ENCODE data around the gene GATAD2B. TPM values are rescaled to one million over a fixed set of nuclear protein-coding genes. Genes with fewer than 3 reads are reported as not detected.
"Not testable (repeated sequence)": the region's sequence is repeated elsewhere in the genome, so short reads cannot be mapped to it uniquely, and the experiment has no call there.

GATAD2B gene
- total RNA-seq, 2 donors from 2014 or later: 58.7 to 102 TPM

GRCh38 chr1:153775458-153776327 lies 147.1 kb downstream of the GATAD2B start:
- H3K36me3 Mint-ChIP-seq: no peaks in the 10 kb centered on the region
- ATAC-seq (peak; percentile 77 to 85), DNase-seq (ENCODE audit: low spot score in 2 of 2) (peak; percentile 65 to 82)
- H3K27ac Mint-ChIP-seq: peak overlapping the region in 1 of 2 donors; percentile 62
- H3K9me3 Mint-ChIP-seq: no peaks in the 10 kb centered on the region

DNA sequence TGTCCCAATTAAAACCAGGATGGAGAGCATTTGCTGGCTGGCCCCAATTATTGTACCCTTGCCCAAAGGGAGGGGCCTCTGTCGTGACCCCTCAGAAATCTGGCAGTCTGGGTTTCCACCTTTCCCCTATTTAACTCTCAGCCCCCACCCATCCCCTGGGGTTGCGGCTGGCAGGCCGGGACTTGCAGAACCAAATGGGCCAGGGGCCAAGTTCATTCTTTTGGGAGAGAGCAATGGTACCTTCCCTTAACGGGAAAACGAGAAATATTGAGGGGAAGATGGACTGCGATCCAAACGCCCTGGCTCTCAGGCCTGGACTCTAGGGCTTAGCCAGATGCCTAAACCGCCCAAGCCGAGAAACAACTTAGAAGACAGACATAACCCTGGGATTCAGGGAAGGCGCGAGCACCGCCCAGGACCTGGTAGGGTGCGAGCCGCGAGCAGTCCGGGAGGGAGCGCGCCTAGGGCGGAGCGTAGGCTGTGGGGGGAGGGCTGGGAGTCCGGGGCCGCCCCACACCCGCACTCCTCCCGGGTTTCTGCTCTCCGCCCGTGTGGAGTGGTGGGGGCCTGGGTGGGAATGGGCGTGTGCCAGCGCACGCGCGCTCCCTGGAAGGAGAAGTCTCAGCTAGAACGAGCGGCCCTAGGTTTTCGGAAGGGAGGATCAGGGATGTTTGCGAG lies 147.9 kb downstream of the GATAD2B start, which contains the start of gene SLC27A3:
Gene SLC27A3, plus strand, starts transcription at position 628 of the 678 bp plus-strand sequence. CDS start 91 bp downstream, outside the sequence.
- H3K27ac Mint-ChIP-seq: peak within 1 kb of the TSS; percentile 62 to 81
- DNase-seq (ENCODE audit: low spot score in 2 of 2) (no peak), ATAC-seq (peak; percentile 34 to 59)
- H3K9me3 Mint-ChIP-seq: no peaks in the 10 kb centered on the region
- no peaks in the 10 kb centered on the region for H3K36me3 Mint-ChIP-seq

GRCh38 chr1:153774026-153774595 lies 148.7 kb downstream of the GATAD2B start:
- DNase-seq (ENCODE audit: low spot score in 2 of 2): no peak
- Mint-ChIP-seq H3K9me3 (no peaks in the 10 kb centered on the region), H3K36me3 (no peaks in the 10 kb centered on the region), H3K27ac (no peak overlapping the region)
- no peak for ATAC-seq

- ATAC-seq (no peak), DNase-seq (ENCODE audit: low spot score in 2 of 2) (no peak)
- Mint-ChIP-seq H3K27ac (no peak overlapping the region), H3K36me3 (peaks cover 0 to 3% of the 10 kb centered on the region in 2 donors), H3K9me3 (no peaks in the 10 kb centered on the region)
Measured at GRCh38 chr1:153773096-153773921, 149.5 kb downstream of the GATAD2B start.

GRCh38 chr1:153771841-153772593 lies 150.8 kb downstream of the GATAD2B start:
- no peak for ATAC-seq
- Mint-ChIP-seq H3K27ac (no peak overlapping the region), H3K36me3 (peaks cover 0 to 9% of the 10 kb centered on the region in 2 donors), H3K9me3 (no peaks in the 10 kb centered on the region)
- DNase-seq (ENCODE audit: low spot score in 2 of 2): no peak

- Mint-ChIP-seq H3K27ac (no peak overlapping the region), H3K36me3 (peaks cover 0 to 9% of the 10 kb centered on the region in 2 donors), H3K9me3 (no peaks in the 10 kb centered on the region)
- no peak for DNase-seq (ENCODE audit: low spot score in 2 of 2)
- no peak for ATAC-seq
Measured at GRCh38 chr1:153771261-153771660, 151.5 kb downstream of the GATAD2B start.

- peak overlapping the region in 1 of 2 donors; percentile 77 for H3K27ac Mint-ChIP-seq
- ATAC-seq: no peak
- peaks cover 0 to 9% of the 10 kb centered on the region in 2 donors for H3K36me3 Mint-ChIP-seq
- no peaks in the 10 kb centered on the region for H3K9me3 Mint-ChIP-seq
- DNase-seq (ENCODE audit: low spot score in 2 of 2): no peak
Measured at GRCh38 chr1:153770797-153771196, 152.0 kb downstream of the GATAD2B start.

DNA sequence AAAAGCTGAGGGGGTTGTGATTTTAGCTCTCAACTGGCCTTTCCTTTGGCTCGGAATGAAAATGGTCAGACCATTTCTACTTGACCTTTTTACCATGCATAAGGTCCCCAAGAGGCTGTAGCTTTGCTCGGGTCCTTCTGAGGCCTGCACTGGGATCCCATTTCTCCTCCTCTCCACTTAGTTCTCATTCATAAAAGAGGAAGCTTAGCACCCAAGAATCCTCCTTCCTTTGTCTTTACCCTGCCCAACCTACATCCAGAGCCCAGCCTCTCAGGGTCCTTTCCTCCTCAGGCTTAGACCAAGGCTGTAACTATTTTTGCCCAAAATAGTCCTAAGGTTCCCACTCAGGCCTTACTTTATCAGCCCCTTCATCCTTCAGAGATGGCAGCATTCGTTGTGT lies 153.6 kb downstream of the GATAD2B start:
- H3K9me3 Mint-ChIP-seq: no peaks in the 10 kb centered on the region
- peaks cover 0 to 9% of the 10 kb centered on the region in 2 donors for H3K36me3 Mint-ChIP-seq
- ATAC-seq (no peak), DNase-seq (ENCODE audit: low spot score in 2 of 2) (no peak)
- H3K27ac Mint-ChIP-seq: peak overlapping the region; percentile 20 to 70

DNA sequence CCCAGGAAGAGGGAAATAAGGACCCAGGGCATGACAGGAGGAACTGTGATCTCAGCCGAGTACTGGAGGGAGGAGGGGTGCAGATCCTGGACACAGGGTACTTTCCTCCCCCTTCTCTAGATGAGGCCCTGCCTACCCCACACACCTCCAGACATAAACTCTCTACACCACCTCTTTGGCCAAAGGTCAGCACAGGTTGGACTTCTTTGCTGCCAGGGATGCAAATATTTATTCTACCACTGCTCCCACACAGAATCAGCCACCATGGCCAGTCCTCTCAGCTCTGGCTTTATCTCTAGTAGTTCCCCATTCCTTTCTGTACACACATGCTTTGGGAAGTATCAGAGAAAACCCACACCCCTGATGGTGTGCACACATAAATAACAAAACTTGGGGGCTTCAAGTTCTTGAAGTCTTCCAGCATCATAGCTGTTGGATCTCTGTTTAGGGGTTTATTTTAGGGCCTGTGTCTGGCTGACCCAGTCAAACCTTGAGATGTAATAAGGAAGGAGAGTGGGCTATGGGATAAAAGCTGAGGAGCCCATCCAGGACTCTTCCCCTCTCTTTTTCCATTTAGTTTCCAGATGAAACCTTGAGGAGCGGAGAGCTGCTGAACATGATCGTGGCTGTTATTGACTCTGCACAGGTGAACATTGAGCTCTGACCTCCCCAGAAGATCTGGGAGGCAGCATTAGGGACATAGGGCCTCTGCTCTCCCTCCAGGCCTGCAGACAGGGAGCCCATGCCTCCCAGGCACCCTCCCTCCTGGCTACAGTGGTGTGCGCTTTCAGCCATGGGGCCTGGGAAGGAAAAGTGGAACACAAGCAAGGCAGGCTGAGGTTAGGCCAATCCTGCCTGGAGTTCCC lies 154.2 kb downstream of the GATAD2B start:
- no peak for ATAC-seq
- no peak for DNase-seq (ENCODE audit: low spot score in 2 of 2)
- H3K36me3 Mint-ChIP-seq: peaks cover 0 to 9% of the 10 kb centered on the region in 2 donors
- no peaks in the 10 kb centered on the region for H3K9me3 Mint-ChIP-seq
- peak overlapping the region; percentile 20 to 44 for H3K27ac Mint-ChIP-seq

GRCh38 chr1:153767519-153767918 lies 155.3 kb downstream of the GATAD2B start:
- H3K27ac Mint-ChIP-seq: no peak overlapping the region
- no peaks in the 10 kb centered on the region for H3K9me3 Mint-ChIP-seq
- ATAC-seq (no peak), DNase-seq (ENCODE audit: low spot score in 2 of 2) (no peak)
- H3K36me3 Mint-ChIP-seq: peaks cover 0 to 9% of the 10 kb centered on the region in 2 donors

DNA sequence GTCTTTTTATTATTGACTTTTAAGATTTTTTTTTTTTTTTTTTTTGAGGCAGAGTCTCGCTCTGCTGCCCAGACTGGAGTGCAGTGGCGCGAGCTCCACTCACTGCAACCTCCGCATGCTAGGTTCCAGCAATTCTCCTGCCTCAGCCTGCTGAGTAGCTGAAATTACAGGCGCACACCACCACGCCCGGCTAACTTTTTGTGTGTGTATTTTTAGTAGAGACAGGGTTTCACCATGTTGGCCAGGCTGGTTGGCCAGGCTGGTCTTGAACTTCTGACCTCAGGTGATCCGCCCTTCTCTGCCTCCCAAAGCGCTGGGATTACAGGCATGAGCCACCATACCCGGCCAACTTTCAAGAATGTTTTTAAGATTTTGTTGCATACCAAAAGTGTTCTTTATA lies 156.1 kb downstream of the GATAD2B start:
- not testable (repeated sequence) for H3K9me3 Mint-ChIP-seq

DNA sequence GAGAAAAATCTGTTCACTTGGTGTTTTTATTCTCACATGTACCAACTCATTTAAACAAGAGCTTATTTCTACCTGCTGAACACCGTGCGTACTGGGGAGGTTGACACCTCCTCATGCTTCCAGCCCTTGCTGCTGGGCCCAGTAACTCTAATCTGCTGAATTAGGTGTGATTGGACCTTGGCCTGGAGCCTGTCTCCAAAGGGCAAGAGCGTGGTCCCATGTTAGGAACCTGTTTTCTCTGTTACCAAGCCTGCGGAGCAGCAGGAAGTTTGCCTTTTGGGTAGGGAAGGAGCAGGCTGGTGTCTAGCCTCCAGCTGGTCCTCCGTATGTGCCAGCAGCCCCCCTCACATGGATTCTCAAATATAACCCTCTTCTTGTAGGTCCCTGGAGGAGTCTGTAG lies 158.5 kb downstream of the GATAD2B start:
- H3K36me3 Mint-ChIP-seq: peaks cover 5 to 9% of the 10 kb centered on the region in 2 donors
- DNase-seq (ENCODE audit: low spot score in 2 of 2): no peak
- no peaks in the 10 kb centered on the region for H3K9me3 Mint-ChIP-seq
- no peak overlapping the region for H3K27ac Mint-ChIP-seq
- ATAC-seq: no peak

More for the DNA sequence above, 156.1 kb downstream of the GATAD2B start:
- not testable (repeated sequence) for ATAC-seq; H3K36me3 Mint-ChIP-seq; H3K27ac Mint-ChIP-seq; DNase-seq (ENCODE audit: low spot score in 2 of 2)

- no peak for ATAC-seq
- no peaks in the 10 kb centered on the region for H3K9me3 Mint-ChIP-seq
- peaks cover 5 to 9% of the 10 kb centered on the region in 2 donors for H3K36me3 Mint-ChIP-seq
- no peak for DNase-seq (ENCODE audit: low spot score in 2 of 2)
- H3K27ac Mint-ChIP-seq: peak overlapping the region; percentile 57 to 88
Measured at GRCh38 chr1:153763365-153764225, 159.2 kb downstream of the GATAD2B start.

DNA sequence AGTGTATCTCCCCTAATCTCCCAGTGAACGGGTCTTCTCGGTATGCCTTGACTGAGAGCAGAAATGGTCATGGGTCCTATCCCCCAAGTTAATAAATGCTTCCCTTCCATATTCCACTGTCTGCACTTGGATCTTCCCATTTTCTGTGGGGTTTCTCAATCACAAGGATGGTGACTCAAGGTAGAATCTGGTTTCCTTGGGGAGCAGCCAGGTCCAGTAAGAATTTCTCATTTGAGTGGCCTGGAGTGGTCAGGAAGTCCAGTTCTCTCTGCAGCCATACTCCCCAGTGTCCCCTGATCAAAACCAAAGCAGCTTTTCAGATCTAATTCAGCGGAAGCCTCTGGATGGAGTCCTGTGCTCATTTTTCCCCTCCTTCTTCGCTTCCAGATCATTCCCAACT lies 162.3 kb downstream of the GATAD2B start:
- Mint-ChIP-seq H3K9me3 (no peaks in the 10 kb centered on the region), H3K27ac (no peak overlapping the region), H3K36me3 (peaks cover 0 to 13% of the 10 kb centered on the region in 2 donors)
- ATAC-seq (no peak), DNase-seq (ENCODE audit: low spot score in 2 of 2) (no peak)

All from activated naive CD4-positive, alpha-beta T cell treated with anti-CD3 and anti-CD28 coated beads, Interleukin-2, amount 50 U/mL, for 72 hours (primary cell).